Activated T-helper 1 cell treated with anti-CD3 and anti-CD28 coated beads, Interleukin-2, amount 50 U/mL, for 16 hours (primary cell): ENCODE data around the gene SLC22A2.
"Not testable (repeated sequence)": the region's sequence is repeated elsewhere in the genome, so short reads cannot be mapped to it uniquely, and the experiment has no call there.

Experiments
- DNase-seq, 2 donors: peaks; one replicate each; pipeline ENCODE4 v3.0.0-alpha.2; 2020; ENCODE audit warnings: low read depth in 1 of 2, low spot score in 1 of 2

SLC22A2 gene

DNA sequence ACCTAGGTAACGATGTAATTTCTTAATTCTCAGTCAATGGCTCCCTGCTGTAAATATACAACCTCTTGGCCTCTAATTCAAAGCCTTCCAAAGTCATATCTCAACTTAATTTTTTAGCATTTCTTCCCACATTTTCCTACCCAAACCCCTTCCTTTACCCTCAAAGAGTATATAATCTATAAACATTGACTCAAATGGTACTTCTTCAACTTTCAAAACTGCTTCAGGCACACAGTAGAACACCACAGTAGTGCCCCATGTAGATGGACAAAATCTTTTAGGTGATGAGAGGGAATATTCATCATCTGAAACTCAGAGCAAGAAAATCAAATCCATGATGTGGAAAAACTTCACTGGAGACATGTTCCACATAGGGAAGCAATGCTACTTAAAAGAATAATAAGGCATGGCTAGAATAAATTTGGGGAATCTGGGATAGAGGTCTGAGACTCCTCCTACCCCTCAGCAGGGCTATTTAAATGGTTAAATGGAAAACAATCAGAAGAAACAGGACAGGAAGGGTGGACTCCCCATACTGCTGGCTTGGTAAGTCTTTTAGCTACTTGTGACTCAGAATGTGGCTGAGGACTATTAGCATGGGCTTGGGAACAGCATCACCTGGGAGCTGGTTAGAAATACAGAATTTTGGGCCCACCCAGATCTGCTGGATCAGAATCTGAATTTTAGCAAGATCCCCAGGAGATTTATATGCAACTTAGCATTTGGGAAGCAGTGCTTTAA lies 6.4 kb downstream of the SLC22A2 start:
- DNase-seq: no peak

DNA sequence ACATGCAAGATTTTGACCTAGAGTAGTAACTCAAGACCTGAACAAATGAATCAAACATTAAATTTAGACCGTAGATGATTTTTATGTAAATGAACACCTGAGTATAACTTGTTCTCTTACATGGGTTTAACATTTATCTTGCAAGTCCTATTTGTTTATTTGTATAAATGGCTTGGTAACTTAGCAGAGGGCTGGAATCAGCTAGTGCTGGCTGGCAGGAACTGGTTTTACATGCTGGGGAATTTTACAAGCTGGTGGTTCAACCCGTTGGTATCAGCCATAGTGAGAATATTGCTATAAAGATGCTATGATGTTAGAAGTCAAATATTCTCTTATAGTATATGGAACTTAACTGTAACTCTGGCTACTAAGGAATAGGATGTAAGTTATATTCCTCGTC lies 8.9 kb downstream of the SLC22A2 start:
- no peak for DNase-seq

DNA sequence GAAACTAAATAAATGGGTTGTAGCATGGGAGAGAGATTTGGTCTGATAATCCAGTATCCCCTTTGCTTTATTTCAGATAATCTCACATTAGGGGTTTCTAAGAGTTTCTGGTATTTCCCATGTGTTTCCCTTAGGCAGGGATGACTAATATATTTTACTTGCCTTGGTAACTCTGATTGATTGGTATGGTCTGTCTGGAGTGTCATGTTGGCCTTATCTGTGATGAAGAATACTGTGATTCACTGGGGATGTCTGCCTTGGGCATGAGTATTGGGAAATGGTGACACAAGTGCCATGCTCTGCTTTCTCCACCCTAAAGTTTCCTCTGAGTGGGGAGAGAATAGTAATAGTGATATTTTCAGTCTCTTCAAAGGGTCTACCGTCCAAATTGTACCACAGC lies 10.1 kb downstream of the SLC22A2 start:
- no peak for DNase-seq

DNA sequence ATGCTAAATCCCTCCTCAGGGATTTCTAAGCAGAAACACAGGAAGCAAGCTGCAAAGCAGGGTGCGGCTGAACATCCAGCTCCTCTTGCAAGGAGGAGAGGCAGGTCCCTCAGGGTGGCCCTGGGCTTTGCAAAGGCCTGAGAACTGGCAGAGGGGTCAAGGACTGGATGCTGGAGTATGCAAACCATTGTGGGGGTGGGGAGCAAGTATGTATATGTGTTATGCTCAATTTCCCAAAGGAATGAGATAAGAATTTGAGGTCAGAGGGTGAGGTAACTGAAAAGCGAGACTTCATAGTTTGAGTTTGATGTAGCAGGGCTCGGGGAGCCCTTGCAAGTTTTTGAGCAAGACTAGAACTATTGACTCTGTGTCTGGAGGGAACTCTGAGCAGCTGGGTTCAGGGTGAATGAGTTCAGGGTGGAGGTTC lies 11.2 kb downstream of the SLC22A2 start:
- DNase-seq: no peak

GRCh38 chr6:160240691-160241084 lies 17.9 kb downstream of the SLC22A2 start:
- no peak for DNase-seq

DNA sequence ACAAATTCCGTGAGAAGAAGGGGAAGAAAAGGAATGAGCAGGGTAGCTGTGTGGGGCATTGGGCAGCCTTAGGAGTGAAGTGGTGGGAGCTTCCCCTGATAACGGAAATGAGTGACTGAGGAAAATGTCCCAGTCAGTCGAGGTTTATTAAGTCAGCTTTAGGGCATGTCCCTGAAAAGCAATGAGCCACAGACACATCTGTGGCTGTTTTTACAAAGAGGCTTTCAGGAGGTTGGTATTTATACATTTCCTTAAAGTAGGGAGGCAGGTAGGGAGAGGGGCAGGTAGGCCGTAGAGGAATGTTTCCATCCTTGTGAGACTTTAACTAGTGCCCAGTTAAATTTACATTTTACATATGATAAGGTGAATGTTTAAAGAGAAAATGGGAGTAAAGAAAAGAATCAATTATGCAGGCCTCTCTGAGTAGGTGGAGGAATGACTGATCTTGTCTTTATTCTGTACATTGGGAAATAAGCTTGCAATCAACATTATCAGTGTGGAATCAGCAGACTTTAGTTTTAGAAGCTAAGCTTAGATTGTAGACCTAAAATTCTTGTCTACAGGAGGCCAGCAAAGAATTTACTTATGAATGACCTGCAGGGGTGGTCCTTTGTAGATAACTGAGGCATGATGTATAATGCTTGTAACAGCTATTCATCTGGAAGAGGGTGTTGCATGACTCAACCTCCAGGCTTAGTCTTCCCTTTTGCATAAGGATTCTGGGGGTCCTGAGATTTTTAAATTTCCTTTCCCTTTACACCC lies 18.5 kb downstream of the SLC22A2 start:
- no peak for DNase-seq

DNA sequence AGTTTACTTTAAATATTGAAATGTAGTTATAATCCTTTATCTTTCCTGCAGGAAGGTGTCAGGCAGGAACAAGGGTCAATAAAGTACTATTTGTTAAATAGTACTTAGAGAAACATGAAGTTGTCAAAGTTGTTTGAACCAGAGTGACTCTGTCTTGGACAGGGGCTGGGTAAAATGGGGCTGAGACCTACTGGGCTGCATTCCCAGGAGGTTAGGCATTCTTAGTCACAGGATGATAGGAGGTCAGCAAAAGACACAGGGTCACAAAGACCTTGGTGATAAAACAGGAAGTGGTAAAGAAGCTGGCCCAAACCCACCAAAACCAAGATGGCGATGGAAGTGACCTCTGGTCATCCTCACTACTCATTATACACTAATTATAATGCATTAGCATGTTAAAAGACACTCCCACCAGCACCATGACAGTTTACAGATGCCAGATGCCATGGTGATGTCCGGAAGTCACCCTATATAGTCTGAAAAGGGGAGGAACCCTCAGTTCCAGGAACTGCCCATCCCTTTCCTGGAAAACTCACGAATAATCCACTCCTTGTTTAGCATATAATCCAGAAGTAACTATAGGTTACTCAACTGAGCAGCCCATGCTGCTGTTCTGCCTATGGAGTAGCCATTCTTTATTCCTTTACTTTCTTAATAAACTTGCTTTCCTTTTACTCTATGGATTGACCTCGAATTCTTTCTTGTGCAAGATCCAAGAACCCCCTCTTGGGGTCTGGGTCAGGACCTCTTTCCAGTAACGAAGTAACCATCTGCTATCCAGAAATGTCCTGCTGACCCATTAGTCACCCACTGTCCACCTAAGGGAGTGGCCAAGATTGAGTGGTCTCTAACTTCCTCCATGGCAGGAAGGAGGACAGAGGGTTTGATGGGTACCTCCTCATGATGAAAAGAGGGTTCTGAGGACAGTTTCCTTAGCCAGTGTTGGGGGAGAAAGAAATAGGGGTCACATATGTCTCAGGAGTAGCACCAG lies 19.6 kb downstream of the SLC22A2 start:
- DNase-seq: no peak

DNA sequence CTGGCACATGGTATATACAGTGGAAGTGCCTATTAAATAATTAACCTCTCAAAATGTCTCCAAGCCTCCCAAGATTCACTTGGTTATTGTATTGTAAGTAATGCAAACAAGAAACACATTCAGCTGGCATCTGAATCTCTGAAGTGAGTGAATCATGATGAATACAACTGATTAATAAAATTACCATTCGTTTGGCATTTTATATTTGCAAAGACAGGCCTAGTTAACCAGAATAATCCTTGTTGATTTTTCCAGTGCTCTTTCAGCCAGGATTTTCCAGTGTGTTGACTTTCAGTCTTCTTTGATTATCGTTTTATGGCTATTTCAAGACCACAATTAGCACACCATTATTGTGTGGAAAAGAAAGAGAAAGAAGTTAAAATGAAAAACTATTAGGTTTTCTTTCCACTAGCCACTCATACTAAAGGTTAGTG lies 20.3 kb downstream of the SLC22A2 start:
- no peak for DNase-seq

DNA sequence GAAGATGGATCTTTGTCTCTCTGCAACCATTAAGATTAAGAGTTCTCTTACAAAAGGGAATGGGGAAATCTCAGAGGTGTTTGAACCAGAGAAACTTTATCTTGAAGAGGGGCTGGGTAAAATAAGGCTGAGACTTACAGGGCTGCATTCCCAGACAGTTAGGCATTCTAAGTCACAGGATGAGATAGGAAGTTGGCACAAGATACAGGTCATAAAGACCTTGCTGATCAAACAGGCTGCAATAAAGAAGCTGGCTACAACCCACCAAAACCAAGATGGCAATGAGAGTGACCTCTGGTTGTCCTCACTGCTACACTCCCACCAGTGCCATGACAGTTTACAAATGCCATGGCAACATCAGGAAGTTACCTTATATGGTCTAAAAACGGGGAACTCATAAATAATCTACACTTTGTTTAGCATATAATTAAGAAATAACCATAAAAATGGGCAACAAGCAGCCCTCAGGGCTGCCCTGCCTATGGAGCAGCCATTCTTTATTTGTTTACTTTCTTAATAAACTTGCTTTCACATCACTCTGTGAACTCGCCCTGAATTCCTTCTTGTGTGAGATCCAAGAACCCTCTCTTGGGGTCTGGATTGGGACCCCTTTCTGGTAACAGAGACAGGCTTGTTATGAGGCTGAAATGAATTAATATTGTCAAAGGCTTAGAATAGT lies 20.9 kb downstream of the SLC22A2 start:
- DNase-seq: not testable (repeated sequence)

- DNase-seq: not testable (repeated sequence)
These were observed 22.3 kb downstream of the SLC22A2 start for GRCh38 chr6:160236235-160236872.

GRCh38 chr6:160233950-160234640 lies 24.5 kb downstream of the SLC22A2 start:
- DNase-seq: not testable (repeated sequence)

GRCh38 chr6:160227769-160228161 lies 30.9 kb downstream of the SLC22A2 start:
- no peak for DNase-seq

DNA sequence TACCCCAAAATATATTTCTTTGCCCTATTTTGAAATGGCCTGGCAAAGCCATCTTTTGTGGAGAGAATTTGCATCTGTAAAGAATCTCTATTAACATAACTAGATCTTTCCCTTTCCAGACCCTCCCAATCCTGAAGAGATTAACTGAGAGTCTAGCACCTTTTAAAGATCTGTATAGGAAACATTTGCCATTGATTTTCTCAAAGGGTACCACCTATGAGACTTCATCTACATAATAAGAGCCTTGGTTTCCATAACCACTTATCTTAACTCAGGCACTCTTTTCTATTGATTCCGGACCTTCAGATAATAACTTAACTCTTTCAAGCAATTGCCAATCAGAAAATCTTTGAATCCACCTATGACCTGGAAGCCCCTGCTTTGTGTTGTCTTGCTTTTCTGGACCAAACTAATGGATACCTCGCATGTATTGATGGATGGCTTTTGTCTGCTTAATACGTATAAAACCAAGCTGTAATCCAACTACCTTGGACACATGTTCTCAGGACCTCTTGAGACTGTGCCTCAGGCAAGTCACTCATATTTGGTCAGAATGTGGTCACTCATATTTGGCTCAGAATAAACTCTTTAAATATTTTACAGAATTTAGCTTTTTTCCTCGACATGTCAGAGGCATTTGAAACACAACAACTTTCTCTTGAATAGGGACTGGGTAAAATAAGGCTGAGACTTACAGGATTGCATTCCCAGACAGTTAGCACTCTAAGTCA lies 31.4 kb downstream of the SLC22A2 start:
- no peak for DNase-seq

DNA sequence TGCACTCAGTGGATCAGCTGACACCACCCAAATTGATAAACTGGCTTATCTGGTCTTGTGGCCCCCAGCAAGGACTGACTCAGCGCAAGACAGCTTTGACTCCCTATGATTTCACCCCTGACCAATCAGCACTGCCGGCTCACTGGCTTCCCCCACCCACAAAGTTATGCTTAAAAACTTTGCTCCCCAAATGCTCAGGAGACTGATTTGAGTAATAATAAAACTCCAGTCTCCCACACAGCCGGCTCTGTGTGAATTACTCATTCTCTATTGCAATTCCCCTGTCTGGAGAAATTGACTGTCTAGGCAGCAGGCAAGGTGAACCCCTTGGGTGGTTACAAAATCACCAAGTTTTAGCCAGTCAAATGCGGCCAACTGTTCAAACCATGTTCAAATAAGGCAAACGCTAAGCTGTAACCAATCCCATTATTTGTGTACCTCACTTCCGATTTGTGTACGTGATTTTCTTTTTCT lies 32.5 kb downstream of the SLC22A2 start:
- peak in 1 of 2 donors; percentile 11 for DNase-seq

DNA sequence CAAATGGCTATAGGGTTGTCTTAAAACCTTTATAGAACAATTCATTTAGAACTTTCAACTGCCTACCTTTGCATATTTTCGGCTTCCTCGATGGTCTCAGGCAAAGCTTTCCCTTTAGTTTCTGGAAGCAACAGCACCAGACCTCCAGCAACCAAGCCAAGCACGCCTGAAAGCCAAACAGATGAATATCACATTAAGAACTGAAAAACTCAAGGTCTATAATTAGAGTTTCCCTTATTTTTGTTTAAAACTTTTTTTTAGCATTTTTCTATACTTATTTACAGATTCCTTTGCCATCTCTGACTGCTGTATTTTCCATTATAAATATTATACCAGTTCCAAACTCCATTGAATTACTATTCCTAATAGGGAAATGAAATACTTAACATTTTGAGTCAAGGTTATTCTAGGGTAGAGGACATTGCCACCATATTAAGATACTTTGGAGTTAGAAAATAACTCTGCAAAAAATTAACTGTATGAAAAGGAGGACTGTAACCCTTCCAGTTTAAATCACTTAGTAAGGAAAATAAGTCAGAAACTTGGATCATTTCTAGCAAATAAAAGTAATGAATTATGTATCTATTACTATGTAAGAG lies 33.9 kb downstream of the SLC22A2 start:
- DNase-seq: no peak

GRCh38 chr6:160222491-160222890 lies 36.1 kb downstream of the SLC22A2 start:
- no peak for DNase-seq

- no peak for DNase-seq
These were observed 36.7 kb downstream of the SLC22A2 start for GRCh38 chr6:160221918-160222317.

GRCh38 chr6:160221423-160221822 lies 37.2 kb downstream of the SLC22A2 start:
- no peak for DNase-seq
